ENCODE measurements around the gene ZNF438. TPM values are rescaled to one million over a fixed set of nuclear protein-coding genes. Genes with fewer than 3 reads are reported as not detected.

The ZNF438 gene
- total RNA-seq, 1 experiment from 2014 or later, result 0.83 TPM

DNA sequence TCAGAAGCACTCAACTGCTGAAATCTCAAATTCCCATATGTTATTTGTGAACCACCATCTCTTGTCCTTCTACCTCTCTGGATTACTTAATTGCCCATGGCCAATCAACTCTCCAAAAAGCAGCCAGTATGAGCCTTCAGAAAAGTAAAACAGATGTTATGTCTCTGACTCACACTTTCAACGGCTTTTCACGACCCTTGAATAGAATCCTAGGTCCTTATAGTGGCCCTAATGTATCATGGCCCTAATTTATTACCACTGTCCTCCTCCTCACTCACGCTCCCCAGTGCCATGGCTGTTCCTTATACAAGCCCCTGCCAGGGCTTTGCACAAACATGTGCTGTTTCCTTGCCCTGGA is 20.0 kb downstream of the ZNF438 start:
- H4K20me1 ChIP-seq (ENCODE audit: control insufficient read depth, insufficient read depth, insufficient read length), result no peaks in the 10 kb centered on the region
- TF ChIP-seq CTCF (conservative IDR thresholded peaks at IDR 0.05), result no peak
- no peak overlapping the region for H4K5ac ChIP-seq (ENCODE audit: insufficient read length, low read depth, low read length)
- H3K36me3 Mint-ChIP-seq (ENCODE audit: insufficient read depth in 1 of 3, low read depth in 3 of 3), result peaks cover 0 to 4% (median 0%) of the 10 kb centered on the region in 3 experiments; a peak in 1 of 7 replicates
- no CpG with 5 or more reads among the region's 3 CpGs for WGBS (ENCODE audit: extremely low coverage, insufficient read length, low lambda C conversion rate)
- H2AK5ac ChIP-seq (ENCODE audit: insufficient read length, low read length), result no peak overlapping the region
- no peak overlapping the region; a peak in 1 of 7 replicates for H3K27ac Mint-ChIP-seq
- H3K9me3 ChIP-seq (ENCODE audit: control insufficient read depth, low read depth, low read length), result no peaks in the 10 kb centered on the region
- no peak overlapping the region for H3K4me3 Mint-ChIP-seq
- no peak overlapping the region for H3K23ac ChIP-seq (ENCODE audit: insufficient read length, low read depth, low read length)
- no peak overlapping the region for H2BK12ac ChIP-seq (ENCODE audit: insufficient read length, low read depth, low read length)
- DNase-seq, result no peak
- H3K56ac ChIP-seq (ENCODE audit: insufficient read length, low read depth, low read length), result no peak overlapping the region
- H3K4ac ChIP-seq (ENCODE audit: low read depth, low read length), result no peak overlapping the region
- H3T11ph ChIP-seq (ENCODE audit: low read length), result no peak overlapping the region
- no peak overlapping the region for H2BK5ac ChIP-seq (ENCODE audit: insufficient read length, low read length)
- H2BK120ac ChIP-seq (ENCODE audit: low read depth, low read length, poor library complexity, severe bottlenecking), result no peak overlapping the region
- H3K4me2 ChIP-seq (ENCODE audit: insufficient read depth, insufficient read length, low read length), result no peak overlapping the region
- H2AFZ ChIP-seq (ENCODE audit: low read length), result no peak overlapping the region
- no peaks in the 10 kb centered on the region for H3K79me1 ChIP-seq (ENCODE audit: insufficient read depth, low read depth, low read length, poor library complexity, severe bottlenecking)
- no peaks in the 10 kb centered on the region; the same call in 1 of the 2 replicates for H3K27me3 Mint-ChIP-seq (ENCODE audit: low read depth)
- H3K4me1 Mint-ChIP-seq, result no peaks in the 10 kb centered on the region
- H3K4me1 ChIP-seq (ENCODE audit: insufficient read depth, low read length), result no peaks in the 10 kb centered on the region
- H3K79me2 ChIP-seq (ENCODE audit: insufficient read depth, low read length), result no peaks in the 10 kb centered on the region
- no peak overlapping the region for H4K8ac ChIP-seq (replicated peaks; ENCODE audit: insufficient read length, low read depth, low read length)
- no peak overlapping the region for H3K9ac ChIP-seq (ENCODE audit: extremely low read depth, insufficient read length, low read length)
- H2BK20ac ChIP-seq (ENCODE audit: low read depth, low read length, poor library complexity, severe bottlenecking), result no peak overlapping the region
- H3K18ac ChIP-seq (ENCODE audit: insufficient read length, low read depth, low read length), result no peak overlapping the region
- no peak overlapping the region for H4K91ac ChIP-seq (ENCODE audit: insufficient read length, low read depth, low read length)
- H3K27me3 ChIP-seq (ENCODE audit: insufficient read depth, low read length), result no peaks in the 10 kb centered on the region
- H3K23me2 ChIP-seq (ENCODE audit: insufficient read length, low read depth, low read length, poor library complexity, severe bottlenecking), result no peaks in the 10 kb centered on the region
- H2BK15ac ChIP-seq (ENCODE audit: low read depth, low read length), result no peak overlapping the region
- H3K14ac ChIP-seq (ENCODE audit: insufficient read depth, low read length), result no peak overlapping the region
- no peaks in the 10 kb centered on the region for H3K9me3 Mint-ChIP-seq
- no peak overlapping the region for H3K27ac ChIP-seq (ENCODE audit: insufficient read length, low read depth, low read length)
